Endothelial cell of umbilical vein (primary cell): ENCODE results near the gene H1-8.

ENCODE experiments used
- CTCF ChIP-seq, 2 donors: IDR thresholded peaks; 1 replicate in 1 of 2; 2 replicates in 1 of 2; pipeline ENCODE4 v1.5.1; 2011; ENCODE audit warnings: low read length in 2 of 2, mild to moderate bottlenecking in 2 of 2, moderate library complexity in 2 of 2, control low read depth in 1 of 2, inconsistent platforms in 1 of 2, low read depth in 1 of 2; ENCODE audit not compliant: insufficient read depth in 1 of 2; ENCODE audit errors: extremely low read depth in 1 of 2
- EZH2 ChIP-seq: IDR thresholded peaks from 2 replicates; pipeline ENCODE4 v1.6.1; 2012; ENCODE audit warnings: borderline replicate concordance, low read depth, mild to moderate bottlenecking, moderate library complexity, low read length, inconsistent platforms; ENCODE audit not compliant: severe bottlenecking
- FOS ChIP-seq: IDR thresholded peaks from 2 replicates; pipeline ENCODE4 v1.6.1; 2011; ENCODE audit warnings: mild to moderate bottlenecking, low read length, moderate library complexity, borderline replicate concordance; ENCODE audit not compliant: insufficient read depth
- GATA2 ChIP-seq: IDR thresholded peaks from 2 replicates; pipeline ENCODE4 v1.7.0; 2011; ENCODE audit warnings: low read depth, mild to moderate bottlenecking, moderate library complexity, mixed read lengths, low read length; ENCODE audit not compliant: insufficient read length, insufficient read depth
- JUN ChIP-seq: IDR thresholded peaks from 2 replicates; pipeline ENCODE4 v1.6.1; 2011; ENCODE audit warnings: borderline replicate concordance, low read depth; ENCODE audit not compliant: insufficient read length, insufficient read depth
- MAX ChIP-seq: IDR thresholded peaks from 2 replicates; pipeline ENCODE4 v1.6.1; 2011; ENCODE audit not compliant: insufficient read depth, insufficient read length
- MYC ChIP-seq: IDR thresholded peaks from one replicate; pipeline ENCODE4 v1.6.1; 2011; ENCODE audit warnings: mild to moderate bottlenecking, low read depth, low read length
- POLR2A ChIP-seq: IDR thresholded peaks from 2 replicates; pipeline ENCODE4 v1.6.1; 2012; ENCODE audit warnings: low read depth, mild to moderate bottlenecking, control low read depth, low read length
- POLR2AphosphoS5 ChIP-seq: IDR thresholded peaks from 2 replicates; pipeline ENCODE4 v1.6.1; 2012; ENCODE audit warnings: low read depth, mild to moderate bottlenecking, control low read depth, low read length, moderate library complexity; ENCODE audit not compliant: insufficient read depth

DNA sequence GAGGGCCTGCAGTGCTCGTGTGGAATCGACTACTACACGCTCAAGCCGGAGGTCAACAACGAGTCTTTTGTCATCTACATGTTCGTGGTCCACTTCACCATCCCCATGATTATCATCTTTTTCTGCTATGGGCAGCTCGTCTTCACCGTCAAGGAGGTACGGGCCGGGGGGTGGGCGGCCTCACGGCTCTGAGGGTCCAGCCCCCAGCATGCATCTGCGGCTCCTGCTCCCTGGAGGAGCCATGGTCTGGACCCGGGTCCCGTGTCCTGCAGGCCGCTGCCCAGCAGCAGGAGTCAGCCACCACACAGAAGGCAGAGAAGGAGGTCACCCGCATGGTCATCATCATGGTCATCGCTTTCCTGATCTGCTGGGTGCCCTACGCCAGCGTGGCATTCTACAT lies 10.7 kb upstream of the H1-8 start:
- no peak for TF ChIP-seq MAX
- TF ChIP-seq CTCF (IDR thresholded peaks at IDR 0.05; ENCODE audit: extremely low read depth in 1 of 2, insufficient read depth in 1 of 2, low read depth in 1 of 2, low read length in 2 of 2), result no peak
- TF ChIP-seq POLR2A, result no peak
- TF ChIP-seq POLR2AphosphoS5, result no peak
- TF ChIP-seq JUN, result no peak
- no peak for TF ChIP-seq FOS
- TF ChIP-seq EZH2, result no peak
- no peak for TF ChIP-seq MYC
- TF ChIP-seq GATA2, result no peak
